ENCODE data around the gene VAV1. TPM values are rescaled to one million over a fixed set of nuclear protein-coding genes. Genes with fewer than 3 reads are reported as not detected.

VAV1 gene
- total and polyA plus RNA-seq, 9 of the 15 experiments (the other 6 are each of a cell fraction or from before 2014, with no cell fraction given) = 0.46 to 20.1 (median 11.1) TPM

- no peak for TF ChIP-seq TSHZ1 (CRISPR knock-in tag; IDR thresholded peaks at IDR 0.05)
- no peak; the same call in 1 of the 2 replicates for TF ChIP-seq ZNF12 (CRISPR knock-in tag; IDR thresholded peaks at IDR 0.05)
- TF ChIP-seq ILK (tag; IDR thresholded peaks at IDR 0.05; ENCODE audit: borderline replicate concordance, low read depth) = no peak
- TF ChIP-seq NCOA1 (IDR thresholded peaks at IDR 0.05; ENCODE audit: low read depth) = 0 out of 2 replicates have a peak, but pooled peaks have one; percentile 45
- TF ChIP-seq HMG20A (CRISPR knock-in tag; conservative IDR thresholded peaks at IDR 0.05) = no peak
- TF ChIP-seq MYBL2 (IDR thresholded peaks at IDR 0.05; ENCODE audit: low read depth) = no peak
- TF ChIP-seq MYBL2 (CRISPR knock-in tag; IDR thresholded peaks at IDR 0.05; ENCODE audit: borderline replicate concordance) = no peak
- TF ChIP-seq MTA3 (IDR thresholded peaks at IDR 0.05; ENCODE audit: borderline replicate concordance) = no peak
- peak; percentile 68 for TF ChIP-seq TEAD4 (IDR thresholded peaks at IDR 0.05; ENCODE audit: low read length)
- no peak for TF ChIP-seq TEAD4 (CRISPR knock-in tag; IDR thresholded peaks at IDR 0.05; ENCODE audit: borderline replicate concordance)
- no peak for TF ChIP-seq SRSF3 (IDR thresholded peaks at IDR 0.05; ENCODE audit: insufficient read depth, low read length)
- no peak for TF ChIP-seq ZNF77 (CRISPR knock-in tag; IDR thresholded peaks at IDR 0.05)
- no peak for TF ChIP-seq PBX2 (CRISPR knock-in tag; IDR thresholded peaks at IDR 0.05; ENCODE audit: low read depth)
- TF ChIP-seq PBX2 (tag; conservative IDR thresholded peaks at IDR 0.05; ENCODE audit: low read depth) = no peak
- peak; percentile 71 for TF ChIP-seq MTA2 (IDR thresholded peaks at IDR 0.05; ENCODE audit: low read depth)
- no peak for TF ChIP-seq GTF2F1 (IDR thresholded peaks at IDR 0.05; ENCODE audit: low read depth, low read length)
- TF ChIP-seq BRD4 (IDR thresholded peaks at IDR 0.05) = no peak
- no peak for TF ChIP-seq POLR2AphosphoS2 (IDR thresholded peaks at IDR 0.05; ENCODE audit: low read length)
- TF ChIP-seq POLR3G (IDR thresholded peaks at IDR 0.05; ENCODE audit: extremely low read depth, insufficient read length, insufficient replicate concordance) = no peak
- peak; percentile 71 for TF ChIP-seq TCF3 (CRISPR knock-in tag; IDR thresholded peaks at IDR 0.05)
- no peak for TF ChIP-seq WHSC1 (IDR thresholded peaks at IDR 0.05; ENCODE audit: low read length)
- 0 out of 2 replicates have a peak, but pooled peaks have one; percentile 70 for TF ChIP-seq XRCC5 (IDR thresholded peaks at IDR 0.05; ENCODE audit: low read depth, low read length)
Observed at GRCh38 chr19:6737873-6738786, 34.4 kb upstream of the VAV1 start (continued).

Data from K562 (cell line).